Adipocyte (in vitro differentiated cells): ENCODE results near the gene CNTNAP1.
A peak's percentile ranks its signal among the peaks of the same experiment; 100 is the strongest.

ENCODE experiments used
- DNase-seq: peaks from one replicate; pipeline ENCODE4 v3.0.0-alpha.2; 2015; ENCODE audit warnings: low read depth
- H3K27me3 ChIP-seq: replicated peaks from 2 replicates; pipeline ENCODE4 v1.7.0; 2013; ENCODE audit warnings: mild to moderate bottlenecking, low read length, moderate library complexity; ENCODE audit not compliant: control insufficient read depth, insufficient read depth
- H3K36me3 ChIP-seq: 2 replicates; pipeline ENCODE4 v1.7.0; 2013; ENCODE audit warnings: low read length, mild to moderate bottlenecking, moderate library complexity; ENCODE audit not compliant: control insufficient read depth, insufficient read depth, severe bottlenecking
- H3K4me1 ChIP-seq: 2 replicates; pipeline ENCODE4 v1.7.0; 2013; ENCODE audit warnings: mild to moderate bottlenecking, low read length, moderate library complexity; ENCODE audit not compliant: control insufficient read depth, insufficient read depth
- H3K4me3 ChIP-seq: 2 replicates; pipeline ENCODE4 v1.7.0; 2013; ENCODE audit warnings: mild to moderate bottlenecking, low read length, moderate library complexity
- H3K9ac ChIP-seq: 2 replicates; pipeline ENCODE4 v1.7.0; 2013; ENCODE audit warnings: mild to moderate bottlenecking, low read length, moderate library complexity
- H3K9me3 ChIP-seq: 2 replicates; pipeline ENCODE4 v1.7.0; 2013; ENCODE audit warnings: mild to moderate bottlenecking, low read length, moderate library complexity; ENCODE audit not compliant: control insufficient read depth

CNTNAP1 gene

DNA sequence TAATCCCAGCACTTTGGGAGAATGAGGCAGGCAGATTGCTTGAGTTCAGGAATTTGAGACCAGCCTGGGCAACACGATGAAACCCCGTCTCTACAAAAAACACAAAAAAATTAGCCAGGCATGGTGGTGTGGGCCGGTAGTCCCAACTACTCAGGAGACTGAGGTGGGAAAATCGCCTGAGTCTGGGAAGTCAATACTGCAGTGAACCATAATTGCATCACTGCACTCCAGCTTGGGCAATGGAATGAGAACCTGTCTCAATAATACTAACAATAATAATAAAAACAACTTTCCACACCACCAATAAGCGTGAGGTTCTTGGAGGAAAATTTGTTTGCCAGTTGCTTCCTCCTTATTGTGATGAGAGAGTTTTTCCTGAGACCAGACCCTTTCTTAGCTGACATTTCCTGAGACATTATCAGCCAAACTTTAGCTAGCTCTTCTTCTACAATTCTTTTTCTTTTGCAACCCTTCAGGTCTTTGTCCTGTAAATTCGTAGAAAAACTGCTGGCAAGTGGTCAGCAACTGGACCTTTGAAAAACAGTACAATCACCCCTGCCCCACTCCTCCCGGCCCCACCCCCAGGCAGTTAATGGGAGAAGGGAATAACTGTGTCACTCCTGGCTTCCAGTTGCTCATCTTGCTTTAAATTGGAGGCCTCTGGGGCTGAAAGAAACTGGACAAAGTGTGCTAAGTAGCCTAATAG lies 66.0 kb downstream of the CNTNAP1 start:
- DNase-seq, result no peak
- Histone ChIP-seq H3K9me3 (no peaks in the 10 kb centered on the region), H3K4me3 (peak overlapping the region; percentile 27), H3K9ac (peak overlapping the region; percentile 74), H3K36me3 (no peaks in the 10 kb centered on the region), H3K4me1 (peaks cover 56% of the 10 kb centered on the region), H3K27me3 (no peaks in the 10 kb centered on the region)

- no peaks in the 10 kb centered on the region for H3K36me3 ChIP-seq
- peak; percentile 63 for DNase-seq
Observed at GRCh38 chr17:42748908-42749798, 66.8 kb downstream of the CNTNAP1 start.

More at GRCh38 chr17:42748908-42749798, 66.8 kb downstream of the CNTNAP1 start:
- H3K4me3 ChIP-seq, result peak overlapping the region; percentile 27
- H3K27me3 ChIP-seq, result no peaks in the 10 kb centered on the region
- peaks cover 48% of the 10 kb centered on the region for H3K4me1 ChIP-seq
- H3K9ac ChIP-seq, result peak overlapping the region; percentile 74
- no peaks in the 10 kb centered on the region for H3K9me3 ChIP-seq
